ENCODE measurements around the gene PHACTR1.

GRCh38 chr6:12772416-12772815 is 55.8 kb downstream of the PHACTR1 start:
- TF ChIP-seq CTCF (IDR thresholded peaks at IDR 0.05) (no peak), POLR2A (IDR thresholded peaks at IDR 0.05) (no peak)
